Pancreas (tissue), 10 donors: Measurements from ENCODE around the gene DNAI4. TPM values are rescaled to one million over a fixed set of nuclear protein-coding genes. Genes with fewer than 3 reads are reported as not detected.
"Not testable (repeated sequence)": the region's sequence is repeated elsewhere in the genome, so short reads cannot be mapped to it uniquely, and the experiment has no call there.

Experiments used
- ATAC-seq, 4 donors: fragments of 200-7000 bp; cut with Tn5 transposase; one replicate each; pipeline versions ENCODE4 v1.8.0 to v1.9.1; 2020; ENCODE audit warnings: mild to moderate bottlenecking in 4 of 4, moderate library complexity in 4 of 4
- DNase-seq, 6 donors: peaks; one replicate each; pipeline ENCODE4 v3.0.0-alpha.2; 2020
- FAIRE-seq: peaks from 2 replicates; lab custom pipeline; 2012; peaks lifted over from hg19 to GRCh38; lab: Jason Lieb, UNC
- H3K27ac ChIP-seq, 4 donors: fragments of 200-600 bp; sonication (generic); 1 replicate in 3 of 4; 2 replicates in 1 of 4; pipeline versions ENCODE4 v1.5.0 to v1.8.0; 2020
- H3K27me3 ChIP-seq, 4 donors: fragments of 200-600 bp; one replicate each; pipeline ENCODE4 v1.8.0; 2021
- H3K36me3 ChIP-seq, 3 donors: fragments of 200-600 bp; sonication (generic) in 1 of 3; one replicate each; pipeline versions ENCODE4 v1.5.0 to v1.8.0; 2020 to 2021
- H3K4me1 ChIP-seq, 3 donors: fragments of 200-600 bp; one replicate each; pipeline ENCODE4 v1.8.0; 2021
- H3K4me3 ChIP-seq, 4 donors: fragments of 200-600 bp; sonication (generic) in 2 of 4; one replicate each; pipeline versions ENCODE4 v1.5.0 to v1.8.0; 2020 to 2021
- H3K9me3 ChIP-seq, 4 donors: fragments of 200-600 bp; one replicate each; pipeline ENCODE4 v1.8.0; 2021
- CTCF ChIP-seq, 4 donors: fragments of 200-600 bp; sonication (generic) in 3 of 4; IDR thresholded peaks; one replicate each; pipeline versions ENCODE4 v1.5.0 to v1.8.0; 2021; ENCODE audit warnings: antibody characterized with exemption in 4 of 4
- WGBS, 2 donors: extraction: QIAGEN DNeasy Blood & Tissue Kit; methylation state at CpG; one replicate each; pipeline ENCODE4 v1.1.7; 2013; 5-methylcytosine and 5-hydroxymethylcytosine counted together
- intact Hi-C, 3 donors: fragments of 100-400 bp; cut with DNase I; formaldehyde crosslinking; loops; one replicate each; pipeline versions ENCODE4 v1.11.1 to v1.14.2; 2022
- polyA plus RNA-seq, 2 donors: library from polyadenylated mRNA; stranded (reverse); fragments of 200-250 nt; gene quantifications; one replicate each; pipeline ENCODE4 v1.2.3, GENCODE V29; 2013
- total RNA-seq, 6 donors: library from RNA; stranded (reverse); fragmentation: NEBNext Ultra II Directional in 4 of 6; extraction: Animal tissue kit (Norgen Biotek cat#: 25700) in 4 of 6; gene quantifications; one replicate each; pipeline versions ENCODE4 v1.2.1 to v1.2.4, GENCODE V29; 2021 to 2023
- donor health status: healthy with polysubstance abuse.
- donor health status: DM: no; HTN: no; CAD: no; lungs with moderate emphysema.
- donor health status: DM: no; HTN: no; CAD: no.
- donor health status: control.
- donor health status: control.
- donor health status: Bipolar disorder and iron deficiency.
- donor health status: DM: yes; HTN: yes; CAD: no.
- donor health status: DM: no; HTN: no; CAD: no.
- donor health status: DM: no; HTN: no; CAD: no.
- donor health status: DM: yes; HTN: yes; CAD: no.

DNAI4 gene
- total and polyA plus RNA-seq, 8 donors = 1.5 to 6.7 (median 4.5) TPM

- WGBS, 2 donors = 74 to 79% methylated on average over 4 of the region's 4 CpGs
- no peak for TF ChIP-seq CTCF (IDR thresholded peaks at IDR 0.05)
- DNase-seq (no peak), ATAC-seq (no peak), FAIRE-seq (no peak)
- intact Hi-C loops = no loop called here
- no peaks in the 10 kb centered on the region for H3K27me3 ChIP-seq
- H3K4me3 ChIP-seq = no peak overlapping the region
- H3K4me1 ChIP-seq = no peaks in the 10 kb centered on the region
- no peaks in the 10 kb centered on the region for H3K9me3 ChIP-seq
- no peak overlapping the region for H3K27ac ChIP-seq
- H3K36me3 ChIP-seq = no peaks in the 10 kb centered on the region
These were observed 137.0 kb downstream of the DNAI4 start for GRCh38 chr1:66787641-66788040.

GRCh38 chr1:66785800-66786199 is 138.9 kb downstream of the DNAI4 start:
- DNase-seq, intact Hi-C loops, H3K27ac ChIP-seq, H3K4me3 ChIP-seq, H3K9me3 ChIP-seq, H3K4me1 ChIP-seq, FAIRE-seq, ATAC-seq, H3K27me3 ChIP-seq, H3K36me3 ChIP-seq: not testable (repeated sequence)
- WGBS, 2 donors = 40% methylated on average over 1 of the region's 2 CpGs; no CpG with 5 or more reads in 1 of the 2 donors

GRCh38 chr1:66779475-66780078 is 145.1 kb downstream of the DNAI4 start:
- no peak for ATAC-seq
- WGBS, 2 donors = 62 to 64% methylated on average over 2 of the region's 2 CpGs
- FAIRE-seq = no peak
- no peak overlapping the region for H3K27ac ChIP-seq
- no peak for DNase-seq
- no peaks in the 10 kb centered on the region for H3K27me3 ChIP-seq
- intact Hi-C loops = no loop called here
- H3K4me3 ChIP-seq = no peak overlapping the region
- no peaks in the 10 kb centered on the region for H3K4me1 ChIP-seq
- no peaks in the 10 kb centered on the region for H3K9me3 ChIP-seq
- TF ChIP-seq CTCF (IDR thresholded peaks at IDR 0.05) = no peak
- H3K36me3 ChIP-seq = no peaks in the 10 kb centered on the region

- DNase-seq (no peak), ATAC-seq (no peak), FAIRE-seq (no peak)
- no peak for TF ChIP-seq CTCF (IDR thresholded peaks at IDR 0.05)
- no peaks in the 10 kb centered on the region for H3K27me3 ChIP-seq
- H3K4me3 ChIP-seq = no peak overlapping the region
- no peak overlapping the region for H3K27ac ChIP-seq
- intact Hi-C loops = no loop called here
- H3K9me3 ChIP-seq = no peaks in the 10 kb centered on the region
- no peaks in the 10 kb centered on the region for H3K4me1 ChIP-seq
- no peaks in the 10 kb centered on the region for H3K36me3 ChIP-seq
- WGBS, 2 donors = 74 to 79% methylated on average over 4 of the region's 4 CpGs
These were observed 145.7 kb downstream of the DNAI4 start for GRCh38 chr1:66778969-66779368.

GRCh38 chr1:66778266-66778665 is 146.4 kb downstream of the DNAI4 start:
- Histone ChIP-seq H3K4me3 (no peak overlapping the region), H3K27ac (no peak overlapping the region), H3K9me3 (no peaks in the 10 kb centered on the region), H3K27me3 (no peaks in the 10 kb centered on the region), H3K36me3 (no peaks in the 10 kb centered on the region), H3K4me1 (no peaks in the 10 kb centered on the region)
- no peak for FAIRE-seq
- intact Hi-C loops = no loop called here
- no peak for DNase-seq
- 64 to 77% methylated on average over 4 of the region's 4 CpGs for WGBS, 2 donors
- TF ChIP-seq CTCF (IDR thresholded peaks at IDR 0.05) = no peak
- no peak for ATAC-seq
